Tibial nerve (tissue), 4 donors: ENCODE measurements around the gene CHRDL2.

Experiments used
- EP300 ChIP-seq, 2 donors: sonication (generic); formaldehyde crosslinking; IDR thresholded peaks; one replicate each; pipeline ENCODE4 v1.6.1; 2017; ENCODE audit warnings: antibody characterized with exemption in 2 of 2, mild to moderate bottlenecking in 1 of 2
- TF ChIP-seq, protein P1 (sequence below), 5 experiments: fragments of 200-600 bp in 3 of 5; fragments of 450-650 bp in 2 of 5; sonication (generic) in 3 of 5; IDR thresholded peaks; one replicate each; pipeline ENCODE4 v1.5.1; 2016 to 2019; ENCODE audit warnings: antibody characterized with exemption in 5 of 5, mild to moderate bottlenecking in 3 of 5, moderate library complexity in 2 of 5

DNA sequence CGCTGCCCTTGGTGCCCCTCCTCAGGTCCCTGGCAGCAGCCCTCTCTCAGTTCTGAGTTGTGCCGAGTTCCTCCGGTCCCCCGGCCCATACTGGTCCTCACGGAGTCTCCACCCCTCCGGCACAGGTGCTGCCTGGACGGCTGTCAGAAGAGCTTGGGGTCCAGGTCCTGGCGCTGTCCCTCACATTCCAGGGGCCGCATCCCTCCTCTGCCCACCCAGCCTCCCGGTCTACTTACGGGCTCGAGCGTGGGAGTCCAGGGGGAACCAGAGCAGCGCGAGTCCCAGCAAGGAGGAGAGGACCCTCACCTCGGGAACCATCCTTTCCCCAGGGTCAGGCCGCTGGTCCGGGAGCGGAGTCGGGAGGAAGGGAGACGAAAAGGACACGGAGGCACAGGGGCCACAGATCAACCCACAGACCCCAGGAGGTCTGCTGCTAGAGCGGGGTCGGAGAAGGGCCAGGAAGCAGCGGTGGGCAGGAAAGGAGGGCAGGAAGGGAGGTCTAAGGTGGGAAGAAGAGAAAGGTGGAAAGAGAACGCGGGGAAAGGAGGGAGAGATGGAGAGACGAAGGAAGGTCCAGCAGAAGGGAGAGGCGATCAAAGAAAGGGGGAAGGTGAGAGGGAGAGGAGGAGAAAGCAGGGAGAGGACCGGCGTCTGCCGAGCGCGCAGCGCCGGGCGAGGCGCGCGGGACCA, 510 bp downstream of the CHRDL2 start:
- TF ChIP-seq, protein P1, sequence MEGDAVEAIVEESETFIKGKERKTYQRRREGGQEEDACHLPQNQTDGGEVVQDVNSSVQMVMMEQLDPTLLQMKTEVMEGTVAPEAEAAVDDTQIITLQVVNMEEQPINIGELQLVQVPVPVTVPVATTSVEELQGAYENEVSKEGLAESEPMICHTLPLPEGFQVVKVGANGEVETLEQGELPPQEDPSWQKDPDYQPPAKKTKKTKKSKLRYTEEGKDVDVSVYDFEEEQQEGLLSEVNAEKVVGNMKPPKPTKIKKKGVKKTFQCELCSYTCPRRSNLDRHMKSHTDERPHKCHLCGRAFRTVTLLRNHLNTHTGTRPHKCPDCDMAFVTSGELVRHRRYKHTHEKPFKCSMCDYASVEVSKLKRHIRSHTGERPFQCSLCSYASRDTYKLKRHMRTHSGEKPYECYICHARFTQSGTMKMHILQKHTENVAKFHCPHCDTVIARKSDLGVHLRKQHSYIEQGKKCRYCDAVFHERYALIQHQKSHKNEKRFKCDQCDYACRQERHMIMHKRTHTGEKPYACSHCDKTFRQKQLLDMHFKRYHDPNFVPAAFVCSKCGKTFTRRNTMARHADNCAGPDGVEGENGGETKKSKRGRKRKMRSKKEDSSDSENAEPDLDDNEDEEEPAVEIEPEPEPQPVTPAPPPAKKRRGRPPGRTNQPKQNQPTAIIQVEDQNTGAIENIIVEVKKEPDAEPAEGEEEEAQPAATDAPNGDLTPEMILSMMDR (IDR thresholded peaks at IDR 0.05), result no peak
- no peak for TF ChIP-seq EP300 (IDR thresholded peaks at IDR 0.05)
